Activated naive CD8-positive, alpha-beta T cell treated with anti-CD3 and anti-CD28 coated beads for 36 hours (primary cell): Measurements from ENCODE around the gene MCC. TPM values are rescaled to one million over a fixed set of nuclear protein-coding genes. Genes with fewer than 3 reads are reported as not detected.

Experiments used
- DNase-seq: peaks from one replicate; pipeline ENCODE4 v3.0.0; 2021
- H3K27ac Mint-ChIP-seq: one replicate; pipeline ENCODE4 v1.8.0; 2022; ENCODE audit warnings: mild to moderate bottlenecking, moderate library complexity, mixed read lengths
- H3K27me3 Mint-ChIP-seq: one replicate; pipeline ENCODE4 v1.8.0; 2022; ENCODE audit warnings: mild to moderate bottlenecking, mixed read lengths
- H3K36me3 Mint-ChIP-seq: one replicate; pipeline ENCODE4 v1.8.0; 2021; ENCODE audit warnings: mild to moderate bottlenecking, mixed read lengths
- H3K4me1 Mint-ChIP-seq: one replicate; pipeline ENCODE4 v1.8.0; 2021; ENCODE audit warnings: mixed read lengths
- H3K4me3 Mint-ChIP-seq: one replicate; pipeline ENCODE4 v1.8.0; 2022; ENCODE audit warnings: mild to moderate bottlenecking, moderate library complexity, mixed read lengths
- H3K9me3 Mint-ChIP-seq: one replicate; pipeline ENCODE4 v1.8.0; 2022; ENCODE audit warnings: mixed read lengths
- total RNA-seq, 2 experiments: library from RNA; stranded (reverse); gene quantifications; one replicate each; pipeline ENCODE4 v1.2.3, GENCODE V29; 2021

Gene MCC
- total RNA-seq, 2 experiments from 2014 or later: 2.4 to 2.9 TPM

DNA sequence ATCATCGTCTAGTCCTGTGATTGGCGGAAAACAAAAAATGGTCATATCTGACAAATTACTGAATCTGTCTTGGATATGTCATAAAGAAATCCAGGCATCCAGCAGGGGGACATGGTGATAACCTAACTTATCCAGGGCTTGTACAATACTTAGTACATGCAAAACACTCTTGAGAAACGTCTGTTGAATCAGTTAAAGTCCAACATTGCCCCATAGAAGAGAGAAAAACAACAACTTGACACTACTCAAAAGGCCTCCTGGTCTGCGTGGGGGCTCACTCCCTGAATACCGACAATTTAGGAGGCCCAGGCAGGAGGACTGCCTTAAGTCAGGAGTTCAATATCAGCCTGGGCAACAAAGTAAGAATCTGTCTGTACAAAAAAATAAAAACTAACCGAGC, 294.1 kb downstream of the MCC start:
- Mint-ChIP-seq H3K4me3 (no peak overlapping the region), H3K27ac (no peak overlapping the region), H3K9me3 (peaks cover 4% of the 10 kb centered on the region), H3K4me1 (no peaks in the 10 kb centered on the region), H3K36me3 (no peaks in the 10 kb centered on the region), H3K27me3 (no peaks in the 10 kb centered on the region)
- no peak for DNase-seq

GRCh38 chr5:113193311-113193978, 294.8 kb downstream of the MCC start:
- DNase-seq: no peak
- no peaks in the 10 kb centered on the region for H3K36me3 Mint-ChIP-seq
- no peaks in the 10 kb centered on the region for H3K4me1 Mint-ChIP-seq
- H3K27me3 Mint-ChIP-seq: no peaks in the 10 kb centered on the region
- H3K27ac Mint-ChIP-seq: no peak overlapping the region
- H3K4me3 Mint-ChIP-seq: no peak overlapping the region
- peaks cover 4% of the 10 kb centered on the region for H3K9me3 Mint-ChIP-seq

GRCh38 chr5:113192541-113192940, 295.7 kb downstream of the MCC start:
- Mint-ChIP-seq H3K27ac (no peak overlapping the region), H3K4me1 (no peaks in the 10 kb centered on the region), H3K27me3 (no peaks in the 10 kb centered on the region), H3K36me3 (no peaks in the 10 kb centered on the region), H3K4me3 (no peak overlapping the region), H3K9me3 (peaks cover 4% of the 10 kb centered on the region)
- no peak for DNase-seq

DNA sequence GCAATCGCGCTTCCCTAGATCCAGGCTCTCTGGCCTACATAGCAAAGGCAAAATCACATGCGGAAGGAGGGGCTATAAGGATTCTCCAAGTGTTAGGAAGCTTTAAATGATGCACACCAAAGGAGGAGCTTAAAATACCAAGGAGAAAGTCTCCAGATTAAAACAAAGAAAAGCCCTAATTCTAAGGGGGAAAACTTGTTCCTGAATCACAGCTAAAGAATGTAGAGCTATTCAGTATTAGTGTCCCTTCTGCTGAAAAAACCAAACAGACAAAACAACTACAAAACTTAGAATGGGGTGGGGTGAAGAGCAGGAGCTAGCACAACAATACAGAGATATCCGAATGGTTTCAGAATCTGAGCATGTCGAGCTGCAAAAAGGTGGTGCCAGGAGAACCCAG, 297.9 kb downstream of the MCC start:
- Mint-ChIP-seq H3K4me3 (no peak overlapping the region), H3K36me3 (no peaks in the 10 kb centered on the region), H3K4me1 (no peaks in the 10 kb centered on the region), H3K27me3 (no peaks in the 10 kb centered on the region), H3K27ac (no peak overlapping the region), H3K9me3 (peaks cover 4% of the 10 kb centered on the region)
- no peak for DNase-seq

DNA sequence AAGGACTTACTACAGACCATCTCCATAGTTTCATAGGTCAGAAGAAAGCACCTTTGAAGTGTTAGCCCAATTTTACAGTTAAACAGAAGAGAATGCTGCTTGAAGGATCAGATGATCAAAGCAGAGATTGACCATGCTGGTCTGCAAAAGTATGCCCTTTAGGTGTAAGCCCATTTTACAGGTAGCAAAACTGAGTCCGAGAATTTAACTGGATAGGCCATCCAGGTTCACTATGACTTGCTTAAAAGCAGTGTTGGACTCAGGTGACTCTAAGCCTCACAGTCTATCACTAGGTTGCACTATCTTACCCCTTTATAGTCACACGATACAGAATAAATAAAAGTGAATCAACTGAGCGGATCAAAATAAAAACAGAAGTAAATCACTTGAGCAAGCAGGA, 299.0 kb downstream of the MCC start:
- H3K9me3 Mint-ChIP-seq: peaks cover 4% of the 10 kb centered on the region
- no peaks in the 10 kb centered on the region for H3K4me1 Mint-ChIP-seq
- no peak overlapping the region for H3K4me3 Mint-ChIP-seq
- no peak overlapping the region for H3K27ac Mint-ChIP-seq
- no peak for DNase-seq
- H3K27me3 Mint-ChIP-seq: no peaks in the 10 kb centered on the region
- H3K36me3 Mint-ChIP-seq: no peaks in the 10 kb centered on the region

DNA sequence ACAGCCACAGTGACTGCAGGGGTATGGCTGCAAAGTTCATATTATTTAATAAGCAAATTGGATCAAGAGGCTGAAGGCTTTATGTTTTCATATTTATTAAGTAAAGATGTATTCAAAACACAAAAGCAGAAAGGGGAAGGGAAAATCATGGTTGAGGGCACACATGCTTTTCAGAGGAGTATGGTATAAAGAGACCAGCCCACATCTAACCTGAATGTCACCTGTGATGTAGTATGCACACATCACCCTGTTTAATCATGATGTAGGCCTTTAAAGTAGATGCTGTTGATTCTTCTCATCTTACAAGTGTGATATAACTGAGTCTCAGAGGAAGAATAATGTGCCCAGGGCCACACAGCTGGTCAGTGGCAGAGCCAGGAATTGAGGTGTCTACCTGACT, 299.8 kb downstream of the MCC start:
- Mint-ChIP-seq H3K36me3 (no peaks in the 10 kb centered on the region), H3K27ac (no peak overlapping the region), H3K27me3 (no peaks in the 10 kb centered on the region), H3K4me1 (no peaks in the 10 kb centered on the region), H3K4me3 (no peak overlapping the region), H3K9me3 (peaks cover 4% of the 10 kb centered on the region)
- no peak for DNase-seq

DNA sequence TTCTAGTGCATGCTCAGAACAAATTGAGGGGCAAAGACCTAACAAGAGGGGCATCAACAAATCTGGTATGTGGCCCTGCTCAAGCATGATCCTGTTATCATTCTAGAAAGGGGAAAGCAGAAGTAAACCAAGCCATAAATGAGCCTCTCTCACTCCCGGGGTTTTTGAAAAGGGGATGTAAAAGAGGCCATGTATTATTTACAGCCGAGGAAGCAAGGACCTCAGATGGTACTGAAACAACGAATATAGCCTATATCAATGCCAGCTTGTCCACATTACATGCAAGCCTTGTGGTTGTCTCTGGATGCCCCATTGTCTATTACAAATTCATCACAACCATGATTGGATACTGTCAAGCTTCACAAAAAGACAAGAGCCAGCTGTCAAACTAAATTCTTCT, 300.3 kb downstream of the MCC start:
- no peak overlapping the region for H3K4me3 Mint-ChIP-seq

DNA sequence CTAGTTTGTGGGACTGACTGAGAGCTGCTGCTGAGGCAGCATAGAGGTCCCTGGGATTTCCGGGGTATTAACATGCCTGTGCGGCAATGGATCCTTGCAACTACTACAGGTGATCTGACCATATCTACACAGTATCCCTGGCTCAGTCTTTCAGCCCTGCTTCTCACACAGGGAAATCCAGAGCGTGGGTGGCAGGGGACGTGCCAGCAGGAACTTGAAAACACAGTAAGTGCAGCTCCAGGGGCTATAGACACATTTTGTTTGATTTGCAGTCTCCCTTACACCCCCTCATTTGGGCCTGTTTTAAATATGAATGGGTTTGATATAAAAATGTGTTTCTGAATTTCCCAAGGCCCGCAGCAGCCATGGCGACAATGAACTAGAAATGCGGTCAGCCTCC, 302.2 kb downstream of the MCC start:
- Mint-ChIP-seq H3K27ac (no peak overlapping the region), H3K4me1 (peaks cover 6% of the 10 kb centered on the region), H3K36me3 (no peaks in the 10 kb centered on the region), H3K9me3 (no peaks in the 10 kb centered on the region), H3K27me3 (no peaks in the 10 kb centered on the region), H3K4me3 (no peak overlapping the region)
- no peak for DNase-seq

More for the DNA sequence above, 300.3 kb downstream of the MCC start:
- H3K27me3 Mint-ChIP-seq: no peaks in the 10 kb centered on the region
- H3K36me3 Mint-ChIP-seq: no peaks in the 10 kb centered on the region
- peaks cover 2% of the 10 kb centered on the region for H3K9me3 Mint-ChIP-seq
- H3K4me1 Mint-ChIP-seq: no peaks in the 10 kb centered on the region
- DNase-seq: no peak
- H3K27ac Mint-ChIP-seq: no peak overlapping the region

DNA sequence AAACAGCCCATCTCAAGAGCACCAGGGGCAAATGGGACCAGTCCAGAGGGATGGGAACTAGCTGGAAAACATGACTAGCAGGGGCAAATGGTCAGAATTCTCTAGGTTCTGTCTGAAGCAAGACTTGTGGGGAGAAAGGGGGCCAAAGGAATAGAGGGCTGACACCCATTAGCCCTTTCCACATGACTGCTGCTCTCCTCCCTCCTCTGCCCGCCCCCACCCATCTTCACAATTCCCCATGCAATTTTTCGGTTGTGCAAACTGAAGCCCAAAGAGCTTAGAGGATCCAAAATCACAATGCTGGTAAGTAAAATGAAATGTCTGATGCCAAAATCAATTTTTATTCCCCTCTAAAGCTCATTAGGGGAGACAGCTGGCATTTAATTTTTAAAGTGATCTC, 304.6 kb downstream of the MCC start:
- Mint-ChIP-seq H3K4me3 (no peak overlapping the region), H3K36me3 (no peaks in the 10 kb centered on the region), H3K27me3 (no peaks in the 10 kb centered on the region), H3K27ac (no peak overlapping the region), H3K4me1 (peaks cover 6% of the 10 kb centered on the region), H3K9me3 (no peaks in the 10 kb centered on the region)
- no peak for DNase-seq

GRCh38 chr5:113182658-113183344, 305.5 kb downstream of the MCC start:
- no peaks in the 10 kb centered on the region for H3K9me3 Mint-ChIP-seq
- no peaks in the 10 kb centered on the region for H3K27me3 Mint-ChIP-seq
- H3K27ac Mint-ChIP-seq: no peak overlapping the region
- H3K4me1 Mint-ChIP-seq: peaks cover 6% of the 10 kb centered on the region
- H3K36me3 Mint-ChIP-seq: no peaks in the 10 kb centered on the region
- no peak for DNase-seq
- no peak overlapping the region for H3K4me3 Mint-ChIP-seq

DNA sequence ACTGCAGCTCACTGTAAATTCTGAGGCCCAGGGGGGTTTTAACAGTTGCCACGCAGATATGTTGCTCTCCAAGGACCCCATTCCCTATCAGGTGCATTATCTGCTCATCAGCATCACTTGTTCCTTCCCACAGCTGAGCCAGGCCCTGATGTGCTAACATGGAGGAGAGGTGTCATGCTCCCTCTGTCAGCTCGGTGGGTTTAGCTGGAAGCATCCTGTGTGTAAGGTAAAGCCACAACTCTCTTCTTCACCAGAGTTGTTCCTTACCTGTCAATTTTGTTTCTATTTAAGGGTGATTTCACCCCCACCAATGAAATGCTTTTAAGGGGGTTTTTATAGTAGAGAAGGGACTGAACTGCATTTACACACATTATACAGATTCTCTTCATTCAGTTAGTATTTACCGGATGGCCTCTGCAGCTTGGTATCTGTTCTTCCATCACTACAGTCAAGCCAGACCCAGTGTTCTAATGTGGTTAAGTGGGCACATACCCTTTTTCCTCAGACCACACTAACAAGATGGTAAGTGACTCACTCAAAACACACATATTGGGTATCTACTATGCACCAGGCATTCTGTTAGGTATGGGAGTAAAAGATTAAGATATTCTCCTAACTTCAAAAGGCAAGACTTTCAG, 306.3 kb downstream of the MCC start:
- DNase-seq: no peak
- Mint-ChIP-seq H3K36me3 (no peaks in the 10 kb centered on the region), H3K9me3 (no peaks in the 10 kb centered on the region), H3K27me3 (no peaks in the 10 kb centered on the region), H3K4me3 (no peak overlapping the region), H3K27ac (no peak overlapping the region), H3K4me1 (peaks cover 6% of the 10 kb centered on the region)

- Mint-ChIP-seq H3K27ac (no peak overlapping the region), H3K4me1 (peaks cover 6% of the 10 kb centered on the region), H3K27me3 (no peaks in the 10 kb centered on the region), H3K4me3 (no peak overlapping the region), H3K9me3 (no peaks in the 10 kb centered on the region), H3K36me3 (no peaks in the 10 kb centered on the region)
- DNase-seq: no peak
These were observed 306.8 kb downstream of the MCC start for GRCh38 chr5:113181409-113181808.

- Mint-ChIP-seq H3K36me3 (no peaks in the 10 kb centered on the region), H3K9me3 (no peaks in the 10 kb centered on the region), H3K27ac (no peak overlapping the region), H3K4me3 (no peak overlapping the region), H3K4me1 (peaks cover 6% of the 10 kb centered on the region), H3K27me3 (peaks cover 7% of the 10 kb centered on the region)
- no peak for DNase-seq
These were observed 309.1 kb downstream of the MCC start for GRCh38 chr5:113179156-113179555.

- Mint-ChIP-seq H3K4me1 (peaks cover 6% of the 10 kb centered on the region), H3K9me3 (no peaks in the 10 kb centered on the region), H3K27ac (no peak overlapping the region), H3K4me3 (no peak overlapping the region), H3K27me3 (peaks cover 13% of the 10 kb centered on the region), H3K36me3 (no peaks in the 10 kb centered on the region)
- DNase-seq: no peak
These were observed 310.0 kb downstream of the MCC start for GRCh38 chr5:113178073-113178779.

DNA sequence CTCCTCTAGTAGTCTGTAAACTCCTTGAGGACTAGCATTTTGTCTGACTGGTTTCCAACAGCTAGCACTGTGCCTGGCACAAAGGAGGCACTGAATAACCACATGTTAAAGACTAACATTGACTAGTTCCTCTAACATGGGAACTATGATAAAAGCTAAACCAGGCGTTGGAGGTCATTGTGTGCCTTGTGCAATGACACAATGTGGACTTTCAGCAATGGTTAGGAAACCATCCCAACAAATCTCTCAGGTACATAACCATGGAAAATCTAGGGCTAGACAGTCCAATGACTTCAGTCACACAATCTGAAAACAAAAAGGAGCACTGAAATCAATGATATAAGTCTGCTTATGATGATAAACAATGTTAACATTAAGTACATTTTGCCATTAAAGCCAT, 311.0 kb downstream of the MCC start:
- no peaks in the 10 kb centered on the region for H3K9me3 Mint-ChIP-seq
- no peak overlapping the region for H3K4me3 Mint-ChIP-seq
- H3K27me3 Mint-ChIP-seq: peaks cover 13% of the 10 kb centered on the region
- DNase-seq: no peak
- H3K27ac Mint-ChIP-seq: no peak overlapping the region
- peaks cover 6% of the 10 kb centered on the region for H3K4me1 Mint-ChIP-seq
- H3K36me3 Mint-ChIP-seq: no peaks in the 10 kb centered on the region
